Neural cell (in vitro differentiated cells): ENCODE results near the gene RIBC2. TPM values are rescaled to one million over a fixed set of nuclear protein-coding genes. Genes with fewer than 3 reads are reported as not detected.

ENCODE experiments used
- H2AFZ ChIP-seq: fragments of 200-600, 300-800 bp; sonication (generic), shearing (Covaris generic); 2 replicates; pipeline ENCODE4 v1.6.0; 2014; ENCODE audit warnings: low read depth, mild to moderate bottlenecking, antibody characterized with exemption, low read length, moderate library complexity
- H3F3A ChIP-seq: fragments of 200-600 bp; shearing (Covaris generic); 2 replicates; pipeline ENCODE4 v1.6.1; 2016; ENCODE audit warnings: mild to moderate bottlenecking, moderate library complexity, mixed read lengths, antibody characterized with exemption, low read length; ENCODE audit not compliant: insufficient read depth, poor library complexity, severe bottlenecking
- H3K27ac ChIP-seq: fragments of 200-600, 300-800 bp; sonication (generic), shearing (Covaris generic); 2 replicates; pipeline ENCODE4 v1.5.1; 2014; ENCODE audit warnings: mild to moderate bottlenecking, low read length, moderate library complexity
- H3K27me3 ChIP-seq: fragments of 300-800, 200-600 bp; sonication (generic), shearing (Covaris generic); 2 replicates; pipeline ENCODE4 v1.6.0; 2014; ENCODE audit warnings: mild to moderate bottlenecking, low read depth, low read length, moderate library complexity; ENCODE audit not compliant: insufficient read depth
- H3K36me3 ChIP-seq: fragments of 300-800, 200-600 bp; sonication (generic), shearing (Covaris generic); 2 replicates; pipeline ENCODE4 v1.5.1; 2014; ENCODE audit warnings: mild to moderate bottlenecking, antibody characterized with exemption, low read length, moderate library complexity; ENCODE audit not compliant: insufficient read depth
- H3K4me2 ChIP-seq: fragments of 300-800, 200-600 bp; sonication (generic), shearing (Covaris generic); 2 replicates; pipeline ENCODE4 v1.6.0; 2014; ENCODE audit warnings: mild to moderate bottlenecking, low read length
- H3K4me3 ChIP-seq: fragments of 300-800, 200-600 bp; sonication (generic), shearing (Covaris generic); 2 replicates; pipeline ENCODE4 v1.5.1; 2014; ENCODE audit warnings: mild to moderate bottlenecking, low read length, moderate library complexity
- H3K79me2 ChIP-seq: fragments of 200-600 bp; shearing (Covaris generic); replicated peaks from 2 replicates; pipeline ENCODE4 v1.6.0; 2014; ENCODE audit warnings: mild to moderate bottlenecking, low read length, moderate library complexity; ENCODE audit not compliant: insufficient read depth
- H3K9ac ChIP-seq: fragments of 300-800, 200-600 bp; sonication (generic), shearing (Covaris generic); 2 replicates; pipeline ENCODE4 v1.6.1; 2016; ENCODE audit warnings: mild to moderate bottlenecking, low read length, mixed read lengths
- H3K9me2 ChIP-seq: fragments of 200-600 bp; shearing (Covaris generic); 2 replicates; pipeline ENCODE4 v1.6.1; 2016; ENCODE audit warnings: mild to moderate bottlenecking, low read length, mixed read lengths; ENCODE audit not compliant: insufficient read depth
- H3K9me3 ChIP-seq: fragments of 200-600, 300-800 bp; sonication (generic), shearing (Covaris generic); 2 replicates; pipeline ENCODE4 v1.6.1; 2016; ENCODE audit warnings: mild to moderate bottlenecking, mixed run types, low read length, moderate library complexity, mixed read lengths
- H4K20me1 ChIP-seq: fragments of 200-600 bp; shearing (Covaris generic); 2 replicates; pipeline ENCODE4 v1.6.1; 2016; ENCODE audit warnings: mild to moderate bottlenecking, mixed run types; ENCODE audit not compliant: insufficient read depth
- CTCF ChIP-seq: fragments of 450-650 bp; IDR thresholded peaks from 2 replicates; pipeline ENCODE4 v1.5.1; 2014; ENCODE audit warnings: antibody characterized with exemption, mild to moderate bottlenecking, moderate library complexity; ENCODE audit not compliant: poor library complexity, severe bottlenecking
- EP300 ChIP-seq: fragments of 450-650 bp; conservative IDR thresholded peaks from 2 replicates; pipeline ENCODE4 v1.6.1; 2014; ENCODE audit warnings: antibody characterized with exemption, mild to moderate bottlenecking, moderate library complexity; ENCODE audit not compliant: poor library complexity, severe bottlenecking
- EZH2 ChIP-seq: fragments of 200-600, 300-800 bp; shearing (Covaris generic), sonication (generic); IDR thresholded peaks from 2 replicates; pipeline ENCODE4 v1.6.1; 2014; ENCODE audit warnings: antibody characterized with exemption, low read length, borderline replicate concordance, mild to moderate bottlenecking; ENCODE audit not compliant: insufficient read depth, poor library complexity, severe bottlenecking
- MXI1 ChIP-seq: fragments of 450-650 bp; conservative IDR thresholded peaks from 2 replicates; pipeline ENCODE4 v1.6.1; 2014; ENCODE audit warnings: antibody characterized with exemption, mild to moderate bottlenecking; ENCODE audit not compliant: poor library complexity, severe bottlenecking
- POLR2AphosphoS5 ChIP-seq: IDR thresholded peaks from 2 replicates; pipeline ENCODE4 v1.6.1; 2012
- RAD21 ChIP-seq: fragments of 450-650 bp; conservative IDR thresholded peaks from 2 replicates; pipeline ENCODE4 v1.6.1; 2014; ENCODE audit warnings: antibody characterized with exemption, mild to moderate bottlenecking, moderate library complexity
- REST ChIP-seq: IDR thresholded peaks from 2 replicates; pipeline ENCODE4 v1.6.1; 2012; ENCODE audit warnings: borderline replicate concordance
- SMC3 ChIP-seq: fragments of 450-650 bp; conservative IDR thresholded peaks from 2 replicates; pipeline ENCODE4 v1.6.1; 2014; ENCODE audit warnings: antibody characterized with exemption, mild to moderate bottlenecking, moderate library complexity; ENCODE audit not compliant: poor library complexity
- TAF1 ChIP-seq: IDR thresholded peaks from 2 replicates; pipeline ENCODE4 v1.6.1; 2012; ENCODE audit warnings: low read depth
- polyA plus RNA-seq: library from polyadenylated mRNA; depleted of rRNA; stranded (reverse); fragments of >200 nt; gene quantifications from 2 replicates; pipeline ENCODE4 v1.2.3, GENCODE V29; 2014

The RIBC2 gene
- polyA plus RNA-seq, 1 donor from 2014 or later = not detected

DNA sequence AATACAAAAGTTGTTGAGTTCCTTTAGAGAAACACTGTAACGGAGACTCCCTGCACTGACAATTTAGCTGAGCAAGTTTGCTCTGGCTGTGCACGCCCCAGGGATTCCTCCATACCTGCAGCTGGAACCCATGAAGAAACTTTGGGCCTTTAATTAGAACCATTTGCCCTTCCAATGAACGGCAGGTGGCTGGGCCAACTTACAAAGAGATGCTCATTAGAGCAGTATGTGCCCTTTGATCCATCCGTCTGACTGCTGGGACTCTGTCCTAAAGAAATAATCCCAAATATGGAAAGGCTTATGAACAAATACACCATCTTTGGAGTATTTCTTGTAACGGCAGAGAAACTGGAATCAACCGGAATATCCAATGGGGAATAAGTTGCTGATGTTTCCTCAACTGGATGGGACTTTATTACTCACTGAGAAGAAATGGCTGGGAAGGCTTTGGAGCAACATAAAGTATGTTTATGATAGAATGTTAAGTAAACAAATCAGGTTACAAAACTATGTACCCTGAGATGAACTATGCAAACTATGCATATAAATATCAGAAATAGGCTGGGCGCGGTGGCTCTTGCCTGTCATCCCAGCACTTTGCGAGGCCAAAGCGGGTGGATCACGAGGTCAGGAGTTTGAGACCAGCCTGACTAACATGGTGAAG is 64.7 kb downstream of the RIBC2 start:
- Histone ChIP-seq H3K9me2 (no peaks in the 10 kb centered on the region), H3K9ac (no peak overlapping the region), H3K9me3 (no peaks in the 10 kb centered on the region), H3K27ac (no peak overlapping the region), H3K4me2 (no peak overlapping the region), H3K36me3 (no peaks in the 10 kb centered on the region), H3K79me2 (no peaks in the 10 kb centered on the region), H3K4me3 (no peak overlapping the region), H3F3A (no peaks in the 10 kb centered on the region), H3K27me3 (no peaks in the 10 kb centered on the region), H2AFZ (no peak overlapping the region), H4K20me1 (no peaks in the 10 kb centered on the region)
- TF ChIP-seq EP300 (no peak), MXI1 (no peak), SMC3 (no peak), REST (no peak), TAF1 (no peak), RAD21 (no peak), EZH2 (no peak), CTCF (no peak), POLR2AphosphoS5 (no peak)

GRCh38 chr22:45480717-45481116 is 67.2 kb downstream of the RIBC2 start:
- no peak overlapping the region for H3K27ac ChIP-seq
- no peaks in the 10 kb centered on the region for H3K27me3 ChIP-seq
- no peaks in the 10 kb centered on the region for H3K36me3 ChIP-seq
- no peaks in the 10 kb centered on the region for H4K20me1 ChIP-seq
- no peak for TF ChIP-seq CTCF
- no peak for TF ChIP-seq SMC3
- TF ChIP-seq TAF1 = no peak
- TF ChIP-seq EZH2 = no peak
- H3K9ac ChIP-seq = no peak overlapping the region
- no peaks in the 10 kb centered on the region for H3K9me3 ChIP-seq
- H3K79me2 ChIP-seq = no peaks in the 10 kb centered on the region
- no peaks in the 10 kb centered on the region for H3K9me2 ChIP-seq
- no peaks in the 10 kb centered on the region for H3F3A ChIP-seq
- H3K4me2 ChIP-seq = no peak overlapping the region
- no peak overlapping the region for H2AFZ ChIP-seq
- H3K4me3 ChIP-seq = no peak overlapping the region
